Transverse colon (tissue), 3 donors: ENCODE results near the gene ZNF530.

ENCODE experiments used
- EP300 ChIP-seq: sonication (generic); formaldehyde crosslinking; IDR thresholded peaks from one replicate; pipeline ENCODE4 v1.6.1; 2017; ENCODE audit warnings: antibody characterized with exemption, low read depth
- POLR2A ChIP-seq: fragments of 450-650 bp; IDR thresholded peaks from one replicate; pipeline ENCODE4 v1.6.1; 2016; ENCODE audit warnings: antibody characterized with exemption, mild to moderate bottlenecking, moderate library complexity
- TF ChIP-seq, protein P1 (sequence below), 5 experiments: fragments of 200-600 bp in 3 of 5; fragments of 450-650 bp in 2 of 5; sonication (generic) in 3 of 5; IDR thresholded peaks; 1 replicate in 2 of 5; 2 replicates in 3 of 5; pipeline ENCODE4 v1.5.1; 2016 to 2017; ENCODE audit warnings: antibody characterized with exemption in 5 of 5, inconsistent platforms in 3 of 5, mild to moderate bottlenecking in 2 of 5, moderate library complexity in 1 of 5

DNA sequence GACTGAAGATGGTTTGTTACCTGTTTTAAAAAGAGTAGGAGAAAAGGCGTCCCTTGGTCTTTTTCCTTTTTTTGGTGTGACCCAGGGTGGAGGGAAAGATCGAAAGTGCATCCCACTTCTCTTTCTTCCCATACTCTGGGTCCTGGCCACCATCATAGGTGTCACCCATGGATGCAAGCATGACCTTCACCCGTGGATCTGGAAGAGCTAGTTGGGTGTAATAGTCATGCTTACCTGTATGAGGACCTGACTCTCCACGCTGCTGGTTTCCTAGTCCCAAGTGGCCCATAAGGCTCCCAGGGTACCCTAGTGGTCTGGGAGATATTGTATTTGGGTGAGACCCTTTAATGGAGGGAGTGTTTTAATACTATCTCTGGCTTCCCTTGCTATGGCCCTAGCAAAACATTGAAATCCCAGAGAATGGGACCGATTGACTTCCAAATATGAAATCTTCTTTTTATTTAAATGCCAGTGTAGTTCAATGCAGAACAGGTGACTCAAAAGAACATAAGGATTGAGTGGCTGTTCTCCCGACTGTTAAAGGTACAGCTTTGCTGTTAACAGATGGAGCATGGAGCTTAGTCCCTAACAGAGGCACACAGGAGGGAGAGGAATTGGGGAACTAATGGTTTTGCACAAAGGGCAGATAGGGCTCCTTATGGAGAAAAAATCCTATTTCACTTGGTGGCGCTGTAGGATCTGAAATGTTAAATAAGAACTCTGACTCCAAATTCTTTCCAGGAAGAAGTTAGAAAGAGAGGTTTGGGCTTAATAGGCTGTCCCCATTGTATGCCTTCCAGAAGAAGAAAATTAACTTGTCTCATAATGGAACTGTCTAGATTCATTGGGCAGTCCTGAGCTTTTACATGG lies 33.1 kb upstream of the ZNF530 start:
- TF ChIP-seq EP300: no peak
- TF ChIP-seq, protein P1, sequence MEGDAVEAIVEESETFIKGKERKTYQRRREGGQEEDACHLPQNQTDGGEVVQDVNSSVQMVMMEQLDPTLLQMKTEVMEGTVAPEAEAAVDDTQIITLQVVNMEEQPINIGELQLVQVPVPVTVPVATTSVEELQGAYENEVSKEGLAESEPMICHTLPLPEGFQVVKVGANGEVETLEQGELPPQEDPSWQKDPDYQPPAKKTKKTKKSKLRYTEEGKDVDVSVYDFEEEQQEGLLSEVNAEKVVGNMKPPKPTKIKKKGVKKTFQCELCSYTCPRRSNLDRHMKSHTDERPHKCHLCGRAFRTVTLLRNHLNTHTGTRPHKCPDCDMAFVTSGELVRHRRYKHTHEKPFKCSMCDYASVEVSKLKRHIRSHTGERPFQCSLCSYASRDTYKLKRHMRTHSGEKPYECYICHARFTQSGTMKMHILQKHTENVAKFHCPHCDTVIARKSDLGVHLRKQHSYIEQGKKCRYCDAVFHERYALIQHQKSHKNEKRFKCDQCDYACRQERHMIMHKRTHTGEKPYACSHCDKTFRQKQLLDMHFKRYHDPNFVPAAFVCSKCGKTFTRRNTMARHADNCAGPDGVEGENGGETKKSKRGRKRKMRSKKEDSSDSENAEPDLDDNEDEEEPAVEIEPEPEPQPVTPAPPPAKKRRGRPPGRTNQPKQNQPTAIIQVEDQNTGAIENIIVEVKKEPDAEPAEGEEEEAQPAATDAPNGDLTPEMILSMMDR (IDR thresholded peaks at IDR 0.05): no peak
- TF ChIP-seq POLR2A: no peak
